AG09309 (cell line): ENCODE results near the gene ZBTB39.

Experiments used
- DNase-seq: peaks from one replicate; pipeline ENCODE4 v3.0.0-alpha.2; 2010; ENCODE audit warnings: low read depth
- H3K4me3 ChIP-seq: 2 replicates; pipeline ENCODE4 v1.5.1; 2011; ENCODE audit warnings: mild to moderate bottlenecking, low read depth, low read length, moderate library complexity; ENCODE audit not compliant: control insufficient read depth
- CTCF ChIP-seq: IDR thresholded peaks from 2 replicates; pipeline ENCODE4 v1.5.1; 2011; ENCODE audit warnings: mild to moderate bottlenecking, low read depth, low read length, inconsistent platforms; ENCODE audit not compliant: insufficient read depth, control insufficient read depth; ENCODE audit errors: missing control alignments

The ZBTB39 gene

GRCh38 chr12:56951582-56952339 is 54.6 kb downstream of the ZBTB39 start:
- no peak for TF ChIP-seq CTCF
- DNase-seq, result no peak
- no peak overlapping the region for H3K4me3 ChIP-seq

- H3K4me3 ChIP-seq, result no peak overlapping the region
- TF ChIP-seq CTCF, result no peak
- DNase-seq, result no peak
Measured at GRCh38 chr12:56948881-56949280, 57.5 kb downstream of the ZBTB39 start.
